Kasumi-1 (cell line): ENCODE data around the gene TSSK2.

Experiments
- DNase-seq, 2 experiments: peaks; one replicate each; lab custom pipeline; 2025; lab: John Stamatoyannopoulos, UW

Gene TSSK2

DNA sequence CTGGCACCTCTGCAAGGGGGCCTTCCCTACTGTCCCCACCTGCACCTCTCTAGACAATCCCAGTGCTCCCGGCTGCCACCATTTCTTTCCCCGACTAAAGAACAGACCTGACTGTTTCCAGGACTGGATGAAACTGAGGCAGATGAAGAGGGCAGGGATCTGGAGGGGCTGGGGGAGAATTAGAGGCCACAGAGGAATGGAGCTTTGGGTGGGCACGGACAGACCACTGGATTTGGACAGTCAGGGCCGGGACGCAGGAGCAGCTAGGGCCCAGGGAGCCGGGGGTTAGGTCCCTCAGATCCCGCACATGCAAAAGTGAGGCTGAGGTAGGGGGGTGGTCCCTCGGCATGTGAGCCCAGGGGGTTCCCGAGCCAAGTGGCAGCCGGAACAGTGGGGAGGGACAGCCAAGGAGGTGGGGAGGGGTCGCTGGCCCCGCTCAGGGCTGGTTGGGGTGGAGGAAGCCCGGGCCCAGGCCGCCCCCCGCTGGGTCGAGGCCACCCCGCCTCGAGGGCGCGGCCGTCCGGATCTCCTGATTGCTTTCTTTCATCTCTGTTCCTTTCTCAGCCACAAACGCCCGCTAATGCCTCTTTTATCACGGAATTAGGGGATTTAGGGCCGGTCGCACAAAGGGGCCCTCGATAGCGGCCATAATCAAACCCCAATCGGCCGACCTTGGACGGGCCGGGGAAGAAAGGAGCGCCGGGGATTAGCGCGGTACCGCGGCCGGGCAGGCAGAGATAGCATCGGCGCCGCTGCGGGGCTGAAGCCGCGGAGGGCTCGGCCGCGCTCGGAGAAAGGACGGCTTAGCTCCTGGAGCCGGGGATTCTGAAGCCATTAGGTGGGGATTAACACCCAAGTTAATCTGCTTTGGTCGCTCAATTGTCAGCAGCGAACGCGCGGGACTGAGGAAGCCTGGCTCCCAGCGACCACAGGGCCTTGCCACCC, 38.2 kb downstream of the TSSK2 start:
- DNase-seq, result no peak

DNA sequence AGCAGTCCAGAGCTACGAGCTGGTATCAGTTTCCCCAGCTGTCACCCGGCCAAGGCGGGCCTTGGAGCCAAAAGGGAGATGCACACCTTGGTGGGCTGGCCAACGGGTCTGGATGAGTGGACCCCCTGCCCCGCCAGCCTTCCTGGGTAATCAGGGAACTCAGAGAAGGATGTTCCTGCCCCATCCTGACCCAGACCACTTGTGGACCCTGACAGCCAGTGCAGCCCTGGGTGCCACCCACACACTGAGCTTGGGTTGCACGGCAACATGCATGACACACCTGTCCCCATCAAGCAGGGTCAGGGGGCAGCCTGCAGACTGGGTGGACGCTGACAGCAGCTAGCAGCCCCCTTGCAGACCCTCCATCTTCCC, 38.8 kb downstream of the TSSK2 start:
- DNase-seq, result no peak

- DNase-seq, result no peak
Observed at GRCh38 chr22:19172213-19173046, 41.3 kb downstream of the TSSK2 start.

DNA sequence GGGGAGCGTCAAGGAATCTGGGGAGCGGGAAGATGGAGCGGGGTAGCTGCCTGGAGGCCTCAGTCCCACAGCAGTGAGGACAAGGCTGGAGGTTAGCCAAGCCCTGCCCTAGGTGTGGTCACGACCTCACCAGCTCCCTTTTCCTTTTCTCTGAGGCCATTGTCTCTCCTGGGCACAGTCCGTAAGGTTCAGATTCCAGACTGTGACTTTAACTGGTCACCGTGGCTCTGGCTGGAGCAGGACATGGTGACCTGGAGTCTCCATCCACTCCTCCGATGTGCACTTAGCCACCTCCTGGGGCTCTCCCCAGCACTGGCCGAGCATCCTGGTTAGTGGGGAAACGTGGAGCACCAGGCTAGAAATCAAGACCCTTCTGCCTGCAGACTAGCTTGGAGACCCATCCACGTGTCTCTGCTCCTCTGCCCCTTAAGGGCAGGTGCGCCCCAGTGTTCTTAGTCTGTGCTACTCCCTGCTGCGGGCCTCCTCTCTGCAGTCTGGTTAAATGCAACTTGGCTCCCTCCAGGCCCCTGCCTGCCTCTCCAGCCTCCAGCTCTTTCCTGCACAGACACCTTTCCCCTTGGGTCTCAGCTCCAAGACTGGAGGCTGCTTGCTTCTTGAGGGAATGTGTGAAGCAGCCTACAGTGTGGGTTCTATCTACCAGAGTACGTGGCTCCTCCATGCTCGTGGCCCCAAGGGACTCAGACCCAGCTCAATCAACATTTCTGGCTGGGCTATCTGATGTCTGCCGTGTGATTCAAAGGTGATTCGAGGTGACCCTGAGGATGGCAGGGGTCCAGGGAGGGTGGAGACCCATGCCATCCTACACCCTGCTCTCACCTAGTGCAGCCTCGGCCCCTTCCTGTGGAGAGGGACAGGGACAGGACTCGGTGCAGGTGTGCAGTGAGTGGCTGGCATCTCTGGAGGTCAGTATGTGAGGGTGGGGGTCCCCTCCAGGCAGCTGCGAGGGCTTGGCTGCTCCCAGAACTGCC, 42.2 kb downstream of the TSSK2 start:
- DNase-seq, result no peak

DNA sequence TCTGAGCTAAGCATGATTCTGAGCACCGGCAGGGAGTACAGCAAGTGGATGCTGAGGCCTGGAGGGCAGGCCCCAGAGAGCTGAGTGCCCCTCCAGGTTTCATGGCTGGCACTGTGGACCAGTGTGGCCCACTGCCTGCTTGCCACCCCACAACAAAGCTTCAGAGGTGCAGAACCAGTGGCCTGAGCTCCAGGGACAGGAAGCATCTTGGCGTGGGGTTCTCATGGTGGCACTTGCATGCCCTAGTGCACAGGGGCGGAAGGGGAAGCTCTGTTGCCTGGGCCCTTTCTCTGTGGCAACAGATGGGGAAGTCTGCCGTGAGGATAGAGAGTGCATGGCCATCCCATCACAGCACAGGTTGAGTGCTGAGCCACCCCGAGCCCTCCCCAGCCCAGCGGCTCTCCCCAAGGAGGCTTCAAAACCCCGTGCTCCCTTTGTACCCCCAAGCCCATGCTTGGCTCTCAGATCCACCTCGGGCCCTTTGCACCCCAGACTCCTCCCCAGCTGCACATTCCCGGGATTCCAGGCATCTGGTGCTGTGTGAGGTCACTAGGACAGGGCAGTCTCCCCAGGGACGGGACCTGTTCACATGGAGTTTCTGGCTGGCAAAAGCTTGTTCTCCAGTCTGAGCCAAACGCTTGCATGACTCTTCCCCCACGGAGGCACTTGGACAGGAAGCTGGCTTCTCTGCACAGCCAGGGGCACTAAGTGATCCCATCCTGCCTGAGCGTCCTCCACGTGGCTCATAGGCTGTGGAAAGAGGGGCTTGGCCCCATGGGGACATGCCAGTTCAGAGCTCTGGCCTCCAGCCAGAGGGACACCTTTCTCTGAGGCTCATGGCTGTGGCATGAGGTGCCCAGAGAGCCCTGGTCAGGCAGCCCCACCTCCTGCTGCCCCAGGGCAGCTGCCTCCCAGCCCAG, 43.3 kb downstream of the TSSK2 start:
- peak; percentile 82 to 88 for DNase-seq

- no peak for DNase-seq
Observed at GRCh38 chr22:19175026-19175601, 44.0 kb downstream of the TSSK2 start.

GRCh38 chr22:19175602-19176174, 44.6 kb downstream of the TSSK2 start:
- no peak for DNase-seq

DNA sequence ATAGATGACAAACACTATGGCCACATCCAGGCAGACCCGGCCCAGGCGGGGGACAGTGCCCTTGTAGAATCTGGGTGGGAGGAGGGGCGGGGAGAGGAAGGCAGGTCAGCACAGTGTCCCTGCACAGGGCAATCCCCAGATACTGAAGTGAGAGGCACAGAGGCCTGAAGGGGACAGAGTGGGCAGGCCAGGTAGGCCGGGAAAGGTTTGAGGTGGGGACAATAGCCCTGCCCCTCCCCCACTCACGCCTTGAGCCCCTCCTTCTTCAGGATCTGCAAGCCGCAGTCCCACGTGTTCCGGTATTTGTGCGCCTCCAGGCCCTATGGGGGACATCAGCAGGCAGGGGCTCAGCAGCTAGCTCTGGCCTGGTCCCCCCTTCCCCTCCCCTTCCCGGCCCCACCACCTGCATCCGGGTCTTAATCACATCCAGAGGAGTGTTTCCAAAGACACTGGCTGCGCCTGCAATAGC, 45.1 kb downstream of the TSSK2 start:
- DNase-seq, result no peak

DNA sequence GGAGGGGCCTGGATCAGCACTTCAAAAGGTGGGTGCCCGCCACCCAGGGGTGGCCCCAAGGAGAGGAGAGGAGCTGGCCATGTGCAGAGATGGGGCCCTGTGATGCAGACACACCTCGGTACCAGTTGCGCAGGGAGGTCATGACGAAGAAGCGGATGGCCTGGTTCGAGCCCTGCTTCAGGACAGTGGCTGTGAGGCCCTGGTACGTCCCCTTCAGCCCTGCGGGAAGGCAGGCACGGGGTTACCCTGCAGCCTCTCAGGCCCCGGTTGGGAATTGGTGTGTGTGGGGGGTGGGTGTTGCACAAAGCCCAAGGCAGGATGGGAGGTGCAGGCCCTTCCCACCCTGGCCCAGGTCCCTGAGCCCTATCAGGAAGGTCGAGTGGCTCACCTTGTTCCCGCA, 45.6 kb downstream of the TSSK2 start:
- DNase-seq, result no peak

DNA sequence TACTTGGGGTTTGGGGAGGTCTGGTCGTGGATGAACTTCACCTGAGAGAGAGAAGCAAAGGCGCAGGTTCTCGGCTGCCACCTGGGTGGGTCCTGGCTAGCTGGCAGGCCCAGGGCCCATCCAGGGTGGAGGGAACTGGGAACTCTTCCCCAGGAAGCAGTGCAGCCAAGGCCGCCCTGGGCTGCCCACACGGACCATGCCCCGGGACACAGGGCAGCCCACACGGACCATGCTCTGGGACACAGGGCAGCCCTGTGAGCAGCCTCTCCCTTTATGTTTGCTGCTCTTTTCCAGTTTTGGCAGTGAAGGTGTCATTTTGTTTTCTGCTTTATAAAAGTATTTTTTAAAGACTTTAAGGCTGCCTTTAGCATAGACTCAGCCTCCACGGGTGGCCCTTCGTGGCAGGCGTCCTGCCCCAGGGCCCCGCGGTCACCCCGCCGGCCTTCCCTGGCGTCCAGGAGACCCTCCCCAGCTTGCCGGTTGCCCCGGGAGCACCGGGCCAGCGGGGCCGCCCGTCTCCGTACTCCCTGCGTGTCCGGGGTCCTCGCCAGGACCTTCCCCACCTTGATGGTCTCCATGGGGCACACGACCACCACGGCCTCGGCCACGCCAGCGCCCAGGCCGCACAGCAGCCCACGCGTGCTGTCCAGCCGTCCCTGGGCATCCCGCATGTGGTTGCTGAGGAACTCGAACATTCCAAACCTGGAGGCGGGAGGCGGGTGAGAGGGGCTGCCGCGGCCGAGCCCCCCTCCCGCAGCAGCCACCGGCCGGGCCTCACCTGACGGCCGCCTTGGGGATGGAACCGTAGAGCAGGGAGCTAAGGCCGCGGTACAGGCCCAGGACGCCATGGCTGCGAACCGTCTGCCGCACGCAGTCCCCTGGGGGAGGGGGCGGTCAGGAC, 46.3 kb downstream of the TSSK2 start:
- no peak for DNase-seq

- no peak for DNase-seq
Observed at GRCh38 chr22:19178065-19178656, 47.1 kb downstream of the TSSK2 start.

GRCh38 chr22:19178657-19179496, 47.8 kb downstream of the TSSK2 start, which contains the start of gene SLC25A1:
SLC25A1 (minus strand) TSS chr22:19178736; CDS start chr22:19178673, 63 bp downstream.
- peak; percentile 64 to 66 for DNase-seq

- peak; percentile 70 to 72 for DNase-seq
Observed at GRCh38 chr22:19179497-19180048, 48.5 kb downstream of the TSSK2 start.

GRCh38 chr22:19180234-19180633, 49.1 kb downstream of the TSSK2 start:
- DNase-seq, result no peak

GRCh38 chr22:19180740-19181410, 49.8 kb downstream of the TSSK2 start:
- DNase-seq, result no peak

DNA sequence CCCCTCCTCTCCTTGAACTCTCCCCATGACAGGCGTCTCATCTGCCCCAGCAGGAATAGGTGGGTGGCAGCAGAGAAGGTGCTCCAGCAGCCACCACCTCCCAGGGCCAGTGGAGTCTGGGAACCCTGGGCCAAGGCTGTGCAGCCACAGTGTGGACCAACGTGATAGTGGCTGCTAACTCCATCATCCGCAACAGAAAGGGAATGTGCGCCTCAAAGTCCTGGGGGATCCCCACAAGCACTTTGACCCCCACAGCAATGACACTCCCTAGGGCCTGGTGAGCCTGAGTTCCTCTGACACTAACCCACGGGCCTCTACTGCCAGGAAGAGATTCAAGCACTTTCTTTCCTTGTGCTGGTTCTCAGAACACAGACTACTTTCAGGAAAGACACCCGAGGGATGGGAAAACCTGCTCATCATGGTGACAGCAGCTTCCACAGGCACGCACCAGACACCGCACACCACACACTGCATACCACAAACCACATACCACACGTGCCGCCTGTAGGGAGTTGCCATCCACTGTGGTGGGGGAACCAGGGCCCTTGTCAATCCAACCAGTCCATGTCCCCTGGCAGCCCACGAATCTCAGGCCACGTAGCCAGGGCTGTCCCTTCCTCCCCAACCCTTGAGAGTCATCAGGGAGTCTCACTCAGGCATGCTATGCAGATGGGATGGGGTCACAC, 50.8 kb downstream of the TSSK2 start:
- DNase-seq, result no peak
